Activated naive CD8-positive, alpha-beta T cell treated with anti-CD3 and anti-CD28 coated beads for 36 hours (primary cell): Measurements from ENCODE around the gene DCC. TPM values are rescaled to one million over a fixed set of nuclear protein-coding genes. Genes with fewer than 3 reads are reported as not detected.

ENCODE experiments used
- DNase-seq: peaks from one replicate; pipeline ENCODE4 v3.0.0; 2021
- H3K27ac Mint-ChIP-seq: one replicate; pipeline ENCODE4 v1.8.0; 2022; ENCODE audit warnings: mild to moderate bottlenecking, moderate library complexity, mixed read lengths
- H3K27me3 Mint-ChIP-seq: one replicate; pipeline ENCODE4 v1.8.0; 2022; ENCODE audit warnings: mild to moderate bottlenecking, mixed read lengths
- H3K36me3 Mint-ChIP-seq: one replicate; pipeline ENCODE4 v1.8.0; 2021; ENCODE audit warnings: mild to moderate bottlenecking, mixed read lengths
- H3K4me1 Mint-ChIP-seq: one replicate; pipeline ENCODE4 v1.8.0; 2021; ENCODE audit warnings: mixed read lengths
- H3K4me3 Mint-ChIP-seq: one replicate; pipeline ENCODE4 v1.8.0; 2022; ENCODE audit warnings: mild to moderate bottlenecking, moderate library complexity, mixed read lengths
- H3K9me3 Mint-ChIP-seq: one replicate; pipeline ENCODE4 v1.8.0; 2022; ENCODE audit warnings: mixed read lengths
- total RNA-seq, 2 experiments: library from RNA; stranded (reverse); gene quantifications; one replicate each; pipeline ENCODE4 v1.2.3, GENCODE V29; 2021

Gene DCC
- total RNA-seq, 2 experiments from 2014 or later = not detected

DNA sequence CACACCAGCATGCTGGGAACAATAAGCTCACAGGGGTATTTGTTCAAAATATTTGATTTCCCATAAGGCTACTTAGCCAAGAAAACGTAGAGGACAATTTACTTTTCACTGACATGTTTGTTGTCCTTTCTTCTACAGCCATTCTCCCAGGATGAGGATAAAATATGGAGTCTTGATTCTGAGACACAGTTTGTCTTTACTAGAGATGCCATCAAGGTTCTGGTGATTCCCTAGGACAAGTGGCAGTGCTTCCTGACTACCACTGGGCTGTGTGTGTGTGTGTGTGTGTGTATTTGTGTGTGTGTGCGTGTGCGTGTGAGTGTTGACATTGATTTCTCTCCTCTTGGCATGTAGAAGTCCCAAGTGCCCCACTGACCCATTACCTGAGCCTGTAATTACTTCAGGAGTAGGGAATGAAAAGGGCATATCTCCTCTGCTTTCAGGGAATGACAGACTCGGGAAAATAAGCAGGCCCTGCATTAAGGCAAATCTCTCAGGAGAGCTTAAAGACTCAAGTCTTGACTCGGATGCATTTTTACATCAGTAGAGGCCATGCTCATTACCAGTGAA is 761.6 kb downstream of the DCC start:
- no peaks in the 10 kb centered on the region for H3K4me1 Mint-ChIP-seq
- H3K4me3 Mint-ChIP-seq = no peak overlapping the region
- H3K27ac Mint-ChIP-seq = no peak overlapping the region
- no peak for DNase-seq
- no peaks in the 10 kb centered on the region for H3K36me3 Mint-ChIP-seq
- H3K27me3 Mint-ChIP-seq = no peaks in the 10 kb centered on the region
- H3K9me3 Mint-ChIP-seq = no peaks in the 10 kb centered on the region

DNA sequence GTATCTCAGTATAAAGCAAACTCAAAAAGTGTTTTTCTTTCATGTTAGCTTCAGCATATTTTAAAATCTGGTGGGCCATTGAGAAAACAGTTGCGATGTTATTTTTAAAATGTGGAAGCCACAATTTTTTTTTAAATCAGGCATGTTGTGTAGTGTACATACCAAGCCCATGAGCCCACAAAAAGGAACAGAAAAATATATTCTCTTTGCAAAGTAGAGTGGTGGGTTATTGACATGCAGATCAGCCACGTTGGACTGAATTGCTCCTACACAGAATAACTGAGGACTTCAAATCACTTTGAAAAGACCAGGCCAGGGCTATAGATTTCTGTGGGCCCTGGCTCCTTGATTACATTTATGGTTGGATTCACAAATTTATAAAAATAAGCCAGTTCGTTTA is 774.4 kb downstream of the DCC start:
- no peak for DNase-seq
- no peak overlapping the region for H3K27ac Mint-ChIP-seq
- peaks cover under 1% of the 10 kb centered on the region for H3K9me3 Mint-ChIP-seq
- H3K36me3 Mint-ChIP-seq = no peaks in the 10 kb centered on the region
- no peak overlapping the region for H3K4me3 Mint-ChIP-seq
- H3K27me3 Mint-ChIP-seq = no peaks in the 10 kb centered on the region
- no peaks in the 10 kb centered on the region for H3K4me1 Mint-ChIP-seq

DNA sequence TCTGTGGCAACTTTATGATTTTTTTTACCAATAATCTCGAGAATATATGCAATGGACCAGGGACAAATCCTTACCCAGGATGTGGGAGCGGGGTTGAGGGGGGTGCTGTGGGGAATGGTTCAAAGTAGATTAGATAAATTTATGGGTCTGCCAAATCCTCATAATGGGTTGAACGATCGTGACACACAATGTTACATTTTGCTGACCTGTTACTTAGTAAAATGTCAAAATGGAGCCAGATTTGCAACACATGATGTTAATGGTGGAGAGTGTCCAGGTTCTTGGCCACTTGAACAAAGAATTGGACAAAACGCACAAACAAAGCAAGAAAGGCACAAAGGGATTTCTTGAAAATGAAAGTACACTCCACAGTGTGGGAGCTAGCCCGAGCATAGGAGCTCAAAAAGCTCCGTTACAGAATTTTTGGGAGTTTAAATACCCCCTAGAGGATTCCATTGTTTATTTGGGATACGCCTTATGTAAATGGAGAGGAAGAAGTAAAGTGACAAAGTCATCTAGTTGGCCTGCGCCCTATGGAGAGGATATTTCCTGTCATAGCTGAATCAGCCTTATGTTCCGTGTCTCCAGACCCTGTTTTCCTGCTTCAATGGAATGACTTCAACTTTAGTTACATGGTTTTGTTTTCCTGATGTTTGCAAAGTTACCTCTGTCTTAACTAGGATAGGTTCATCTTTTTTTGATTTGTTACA is 776.0 kb downstream of the DCC start:
- Mint-ChIP-seq H3K4me3 (no peak overlapping the region), H3K9me3 (no peaks in the 10 kb centered on the region), H3K4me1 (no peaks in the 10 kb centered on the region), H3K27me3 (no peaks in the 10 kb centered on the region), H3K36me3 (no peaks in the 10 kb centered on the region), H3K27ac (no peak overlapping the region)
- DNase-seq = no peak

DNA sequence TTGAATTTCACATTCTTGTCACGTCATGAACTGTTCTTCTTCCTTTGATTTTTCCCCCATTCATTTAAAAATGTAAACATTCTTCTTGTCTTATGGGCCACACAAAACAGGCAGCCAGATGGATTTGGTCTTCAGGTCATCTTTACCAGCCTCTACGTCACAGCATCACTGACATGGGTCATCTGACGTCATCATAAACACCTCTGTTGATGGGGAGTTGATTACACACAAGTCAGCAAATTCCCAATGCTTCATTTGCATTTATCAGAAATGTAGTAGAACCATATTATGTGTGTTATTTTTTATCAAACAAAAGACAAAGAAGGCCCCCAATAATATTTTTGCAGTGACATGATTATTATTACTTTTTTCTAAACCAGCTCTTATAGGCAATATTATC is 777.9 kb downstream of the DCC start:
- Mint-ChIP-seq H3K27me3 (no peaks in the 10 kb centered on the region), H3K9me3 (peaks cover 2% of the 10 kb centered on the region), H3K4me1 (no peaks in the 10 kb centered on the region), H3K27ac (no peak overlapping the region), H3K4me3 (no peak overlapping the region), H3K36me3 (no peaks in the 10 kb centered on the region)
- no peak for DNase-seq

DNA sequence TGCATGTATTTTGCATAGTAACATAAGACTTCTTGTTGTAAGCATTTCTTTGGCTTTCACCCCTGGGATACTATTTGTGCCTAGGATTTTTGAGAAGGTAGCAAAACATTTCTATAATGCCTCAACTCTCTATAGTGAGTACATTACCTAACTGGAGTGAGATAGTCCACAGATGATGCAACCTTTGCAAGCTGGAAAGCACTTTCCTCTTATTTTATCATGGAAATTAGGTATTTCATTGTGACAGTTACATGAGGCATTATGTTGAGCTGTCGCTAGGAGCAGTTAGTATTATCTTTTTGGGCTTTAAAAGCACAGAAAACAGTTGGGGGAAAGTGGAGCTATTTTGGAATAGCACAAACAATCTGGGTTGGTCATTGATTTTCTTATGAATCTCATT is 786.2 kb downstream of the DCC start:
- H3K9me3 Mint-ChIP-seq = peaks cover 2% of the 10 kb centered on the region
- H3K36me3 Mint-ChIP-seq = no peaks in the 10 kb centered on the region
- H3K4me3 Mint-ChIP-seq = no peak overlapping the region
- no peaks in the 10 kb centered on the region for H3K4me1 Mint-ChIP-seq
- H3K27ac Mint-ChIP-seq = no peak overlapping the region
- no peaks in the 10 kb centered on the region for H3K27me3 Mint-ChIP-seq
- DNase-seq = no peak

DNA sequence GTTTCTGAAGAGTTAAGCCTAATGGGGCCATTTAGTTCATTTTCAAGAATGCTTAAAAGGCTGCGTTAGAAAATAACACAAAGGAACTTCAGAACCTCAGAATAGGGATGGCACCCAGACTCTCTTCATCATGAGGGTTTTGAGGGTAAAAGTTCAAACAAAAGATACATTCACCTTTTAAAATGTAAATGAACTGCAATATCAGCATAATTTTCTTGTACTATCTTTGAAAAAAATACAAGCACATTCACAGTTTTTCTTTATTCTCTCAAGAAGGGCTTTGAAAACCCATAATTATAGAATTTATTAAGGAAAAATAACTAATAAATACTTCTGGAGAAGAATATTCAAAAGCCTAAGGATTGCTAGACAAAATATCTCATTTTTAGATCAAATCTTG is 791.0 kb downstream of the DCC start:
- H3K9me3 Mint-ChIP-seq = peaks cover 3% of the 10 kb centered on the region
- DNase-seq = no peak
- no peak overlapping the region for H3K27ac Mint-ChIP-seq
- no peaks in the 10 kb centered on the region for H3K4me1 Mint-ChIP-seq
- no peaks in the 10 kb centered on the region for H3K27me3 Mint-ChIP-seq
- H3K36me3 Mint-ChIP-seq = no peaks in the 10 kb centered on the region
- no peak overlapping the region for H3K4me3 Mint-ChIP-seq

DNA sequence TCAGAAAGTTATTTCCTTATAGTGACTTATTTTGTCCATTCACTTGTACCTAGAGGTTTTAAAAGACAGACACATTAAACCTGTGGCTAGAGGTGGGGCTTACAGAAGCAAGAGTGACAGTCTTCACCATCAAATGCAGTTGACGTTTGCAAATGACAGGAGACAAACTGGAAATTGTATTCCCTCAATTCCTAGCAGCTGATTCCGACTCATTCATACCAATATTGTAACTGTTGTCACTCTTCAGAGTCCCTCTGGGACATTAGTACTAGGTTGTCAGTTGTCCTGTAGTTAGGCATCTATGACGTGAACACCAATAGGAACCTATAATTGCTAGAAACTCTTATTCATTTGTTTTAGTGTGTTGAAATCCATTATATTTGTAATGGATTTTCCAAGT is 794.7 kb downstream of the DCC start:
- H3K9me3 Mint-ChIP-seq = peaks cover 5% of the 10 kb centered on the region
- H3K27me3 Mint-ChIP-seq = no peaks in the 10 kb centered on the region
- H3K4me3 Mint-ChIP-seq = no peak overlapping the region
- no peaks in the 10 kb centered on the region for H3K4me1 Mint-ChIP-seq
- no peak for DNase-seq
- H3K27ac Mint-ChIP-seq = no peak overlapping the region
- H3K36me3 Mint-ChIP-seq = no peaks in the 10 kb centered on the region

DNA sequence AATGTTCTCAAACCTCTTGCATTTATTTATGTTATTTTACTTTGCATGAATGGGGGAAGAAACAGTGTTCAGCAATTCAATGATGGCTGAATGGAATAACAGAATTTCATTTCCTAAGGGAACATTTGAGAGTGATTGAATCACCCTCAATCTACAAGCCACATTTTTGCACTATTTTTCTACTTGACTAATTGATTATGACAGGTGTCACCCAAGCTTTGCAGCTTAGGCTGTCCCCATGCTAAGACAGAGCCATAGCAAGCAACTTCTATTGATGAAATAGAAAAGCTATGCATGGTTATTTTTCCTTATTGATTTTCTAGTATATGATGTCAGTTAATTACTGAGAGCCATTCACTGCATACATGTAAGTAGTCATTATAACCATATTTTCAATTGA is 795.7 kb downstream of the DCC start:
- H3K27ac Mint-ChIP-seq = no peak overlapping the region
- no peaks in the 10 kb centered on the region for H3K4me1 Mint-ChIP-seq
- DNase-seq = no peak
- peaks cover 5% of the 10 kb centered on the region for H3K9me3 Mint-ChIP-seq
- no peaks in the 10 kb centered on the region for H3K36me3 Mint-ChIP-seq
- no peak overlapping the region for H3K4me3 Mint-ChIP-seq
- H3K27me3 Mint-ChIP-seq = no peaks in the 10 kb centered on the region

DNA sequence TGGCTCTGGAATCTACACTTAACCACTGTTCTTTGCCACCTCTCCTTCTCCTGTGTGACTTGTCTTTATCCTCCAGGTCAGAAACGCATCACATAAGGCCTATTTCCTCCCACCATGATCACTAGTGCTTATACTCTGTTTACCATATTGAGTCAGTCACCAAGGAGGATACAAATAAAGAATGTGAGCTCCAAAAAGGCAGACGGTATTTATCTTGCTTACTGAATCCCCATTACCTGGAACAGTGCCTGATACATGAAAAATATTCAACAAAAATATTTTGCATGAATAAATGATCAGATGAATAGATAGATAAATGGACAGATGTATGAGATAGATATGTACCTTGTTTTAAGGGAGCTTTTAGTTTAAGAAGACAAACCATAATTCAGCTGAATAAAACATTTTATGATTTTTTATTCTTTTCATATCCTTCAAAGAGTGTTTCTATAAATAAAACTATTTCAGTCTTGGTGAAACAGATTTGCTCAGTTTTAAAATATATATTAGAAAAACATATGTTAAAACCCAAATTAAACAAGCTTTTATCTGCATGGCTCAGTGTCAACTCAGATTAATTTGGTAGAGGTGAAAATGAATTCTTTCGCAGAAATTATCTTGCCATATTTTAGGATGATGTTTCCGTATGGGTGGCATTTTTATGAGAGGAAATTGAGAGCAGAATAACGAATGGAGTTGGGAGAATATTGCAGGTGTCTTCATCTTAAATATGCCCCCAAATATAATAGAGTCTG is 799.9 kb downstream of the DCC start:
- Mint-ChIP-seq H3K4me3 (no peak overlapping the region), H3K27me3 (no peaks in the 10 kb centered on the region), H3K27ac (no peak overlapping the region), H3K9me3 (peaks cover 5% of the 10 kb centered on the region), H3K36me3 (no peaks in the 10 kb centered on the region), H3K4me1 (no peaks in the 10 kb centered on the region)
- no peak for DNase-seq

DNA sequence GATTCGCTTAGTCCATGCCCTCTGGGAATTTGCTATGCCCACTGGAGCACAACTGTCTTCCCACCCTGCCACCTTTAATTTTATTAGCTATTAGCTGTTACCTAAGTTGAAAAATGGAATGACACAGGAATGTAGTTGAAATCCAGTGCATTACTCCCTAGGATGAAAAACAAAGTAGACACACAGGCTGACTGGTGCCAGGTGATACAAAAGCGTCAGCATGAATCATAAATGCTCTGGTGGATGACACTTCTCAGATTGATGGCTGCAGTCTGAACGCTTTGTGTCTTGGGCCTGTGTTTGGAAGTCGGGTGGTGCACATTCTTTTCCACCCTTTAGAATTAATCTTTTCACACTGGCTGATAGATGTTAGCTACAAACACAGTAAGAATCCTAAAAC is 802.0 kb downstream of the DCC start:
- Mint-ChIP-seq H3K27ac (no peak overlapping the region), H3K36me3 (no peaks in the 10 kb centered on the region), H3K4me1 (no peaks in the 10 kb centered on the region), H3K4me3 (no peak overlapping the region), H3K9me3 (peaks cover 5% of the 10 kb centered on the region), H3K27me3 (no peaks in the 10 kb centered on the region)
- DNase-seq = no peak

DNA sequence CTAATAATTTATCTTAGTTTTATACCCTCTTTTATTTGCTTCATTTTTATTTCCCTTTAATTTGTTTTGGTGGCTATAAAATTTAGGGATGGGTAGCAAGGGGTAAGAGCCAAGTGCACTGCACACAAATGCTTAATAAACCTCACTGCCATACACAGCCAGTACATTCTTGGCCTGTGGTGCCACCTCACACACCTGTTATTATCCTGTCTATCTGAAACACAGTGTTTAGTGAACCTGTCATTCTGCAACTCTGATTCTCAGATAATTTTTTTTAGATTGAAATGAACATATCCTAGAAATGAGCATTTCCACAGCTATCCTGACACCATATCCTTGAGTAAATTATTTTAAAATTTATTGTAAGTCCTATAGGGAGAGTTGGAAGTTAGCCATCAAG is 807.5 kb downstream of the DCC start:
- Mint-ChIP-seq H3K27ac (no peak overlapping the region), H3K4me1 (no peaks in the 10 kb centered on the region), H3K4me3 (no peak overlapping the region), H3K9me3 (peaks cover 2% of the 10 kb centered on the region), H3K27me3 (no peaks in the 10 kb centered on the region), H3K36me3 (no peaks in the 10 kb centered on the region)
- DNase-seq = no peak

DNA sequence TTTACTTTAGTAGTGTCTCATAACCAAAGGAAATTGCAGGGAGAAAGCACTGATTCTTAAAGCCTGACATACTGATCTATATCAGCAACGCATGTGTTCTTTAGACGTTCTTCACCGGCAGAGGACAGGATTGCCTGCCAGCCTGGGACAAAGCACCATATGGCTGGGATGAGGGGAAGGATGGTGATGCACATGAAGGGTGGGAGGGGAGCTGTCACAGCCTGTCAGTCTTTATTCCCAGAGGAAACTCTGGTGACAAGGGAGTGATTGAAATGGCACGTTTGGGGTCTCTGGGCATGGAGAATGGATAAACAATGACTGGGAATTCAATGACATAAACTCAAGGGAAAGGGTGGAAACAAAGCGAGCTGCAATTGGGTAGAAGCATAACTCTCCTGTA is 808.1 kb downstream of the DCC start:
- DNase-seq = no peak
- Mint-ChIP-seq H3K27ac (no peak overlapping the region), H3K9me3 (peaks cover 2% of the 10 kb centered on the region), H3K36me3 (no peaks in the 10 kb centered on the region), H3K4me3 (no peak overlapping the region), H3K4me1 (no peaks in the 10 kb centered on the region), H3K27me3 (no peaks in the 10 kb centered on the region)

DNA sequence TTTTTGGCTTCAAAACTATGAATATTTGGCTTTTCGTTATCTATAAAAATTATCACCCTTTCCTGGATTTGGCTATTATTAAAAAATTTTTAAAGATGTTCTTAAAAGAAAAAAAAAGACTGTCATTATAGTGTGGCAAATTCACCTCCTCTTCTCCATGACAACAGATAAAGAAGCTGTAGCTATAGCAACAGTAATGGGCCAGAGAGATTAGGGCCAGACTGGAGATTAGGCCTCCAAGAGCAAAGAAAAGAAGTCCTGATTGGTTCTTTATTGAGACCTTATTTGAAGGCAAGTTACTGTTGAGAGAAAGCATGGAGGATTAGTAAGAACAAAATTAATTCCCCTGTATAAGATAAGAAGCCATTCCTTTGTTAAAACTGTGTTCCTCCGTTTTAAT is 812.5 kb downstream of the DCC start:
- Mint-ChIP-seq H3K9me3 (no peaks in the 10 kb centered on the region), H3K27ac (no peak overlapping the region), H3K36me3 (no peaks in the 10 kb centered on the region), H3K27me3 (no peaks in the 10 kb centered on the region), H3K4me1 (no peaks in the 10 kb centered on the region), H3K4me3 (no peak overlapping the region)
- DNase-seq = no peak

DNA sequence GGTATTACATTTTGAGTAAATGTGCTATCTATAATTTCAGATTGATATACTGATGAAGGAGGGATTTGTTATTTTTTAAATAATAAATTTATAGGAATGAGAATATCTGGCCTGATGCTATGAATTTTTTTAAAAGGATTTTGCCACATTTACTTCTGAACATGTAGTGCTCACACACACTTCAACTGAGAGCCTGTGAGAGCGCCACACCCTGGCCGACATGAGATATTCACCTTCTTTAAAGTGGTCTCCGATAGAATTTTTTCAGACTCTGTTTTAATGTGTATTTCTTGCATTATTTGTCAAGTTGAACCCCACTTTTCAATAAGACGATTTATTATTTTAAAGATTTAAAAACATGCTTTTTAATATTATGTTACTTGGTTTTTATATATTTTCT is 813.3 kb downstream of the DCC start:
- no peak overlapping the region for H3K27ac Mint-ChIP-seq
- H3K4me1 Mint-ChIP-seq = no peaks in the 10 kb centered on the region

DNA sequence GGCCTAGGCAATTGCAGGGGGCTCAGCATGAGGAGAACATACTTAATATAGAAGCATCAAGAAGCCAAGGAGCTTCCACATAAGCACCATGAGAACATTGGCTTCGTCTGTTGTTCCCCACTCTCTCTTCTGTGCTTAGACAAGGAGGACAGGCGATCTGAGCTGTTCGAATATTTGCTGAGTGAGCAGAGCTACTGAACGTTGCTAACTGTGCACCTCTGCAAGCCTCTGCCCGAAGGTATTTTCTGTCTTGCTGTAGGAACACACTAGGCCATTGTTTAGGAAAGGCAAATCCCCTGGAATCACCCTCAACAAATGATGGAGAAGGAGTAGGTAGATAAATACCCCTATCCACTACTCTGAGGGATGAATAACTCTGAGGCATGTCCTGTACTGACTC is 813.8 kb downstream of the DCC start:
- no peaks in the 10 kb centered on the region for H3K9me3 Mint-ChIP-seq
- no peaks in the 10 kb centered on the region for H3K36me3 Mint-ChIP-seq
- DNase-seq = no peak
- no peak overlapping the region for H3K27ac Mint-ChIP-seq
- H3K4me1 Mint-ChIP-seq = no peaks in the 10 kb centered on the region
- H3K4me3 Mint-ChIP-seq = no peak overlapping the region
- no peaks in the 10 kb centered on the region for H3K27me3 Mint-ChIP-seq

More for the DNA sequence above, 813.3 kb downstream of the DCC start:
- DNase-seq = no peak
- Mint-ChIP-seq H3K27me3 (no peaks in the 10 kb centered on the region), H3K36me3 (no peaks in the 10 kb centered on the region), H3K9me3 (no peaks in the 10 kb centered on the region), H3K4me3 (no peak overlapping the region)

DNA sequence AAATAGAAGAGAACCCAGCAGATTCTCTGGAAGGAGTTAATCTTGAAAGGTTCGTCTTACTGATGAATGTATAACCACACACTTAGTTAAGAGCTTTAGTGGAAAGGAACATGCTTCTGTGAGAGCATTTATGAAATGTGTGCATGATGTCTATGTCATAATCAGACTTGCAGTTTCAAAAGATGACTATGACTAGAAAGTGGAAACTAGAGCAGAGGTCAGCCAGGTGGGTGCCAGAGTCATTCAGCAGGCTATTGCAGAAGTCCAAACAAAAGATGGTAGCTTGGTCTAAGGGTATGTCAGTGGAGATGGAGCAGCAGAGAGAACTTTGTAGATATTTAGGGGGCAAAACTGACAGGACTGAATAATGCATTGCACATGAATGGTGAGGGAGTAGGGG is 825.8 kb downstream of the DCC start:
- Mint-ChIP-seq H3K27me3 (no peaks in the 10 kb centered on the region), H3K4me3 (no peak overlapping the region), H3K27ac (no peak overlapping the region), H3K36me3 (no peaks in the 10 kb centered on the region), H3K4me1 (no peaks in the 10 kb centered on the region), H3K9me3 (peaks cover 3% of the 10 kb centered on the region)
- DNase-seq = no peak
